Measurements from ENCODE around the gene CEP72. TPM values are rescaled to one million over a fixed set of nuclear protein-coding genes. Genes with fewer than 3 reads are reported as not detected.

The CEP72 gene
- total RNA-seq, 2 experiments from 2014 or later = 27.0 to 28.9 TPM

GRCh38 chr5:609506-609905, 2.6 kb upstream of the CEP72 start:
- Mint-ChIP-seq H3K9me3 (peaks cover 3% of the 10 kb centered on the region), H3K4me1 (ENCODE audit: low read depth) (peaks cover 33% of the 10 kb centered on the region), H3K27me3 (peaks cover 13% of the 10 kb centered on the region), H3K36me3 (ENCODE audit: low read depth) (peaks cover 11% of the 10 kb centered on the region), H3K4me3 (no peak overlapping the region), H3K27ac (no peak overlapping the region)
- intact Hi-C loops (cut with micrococcal nuclease) = no loop called here
- TF ChIP-seq CTCF (IDR thresholded peaks at IDR 0.05) = no peak
- CTCF ChIA-PET = no interaction called here
- DNase-seq (no peak), ATAC-seq (no peak)
- POLR2A ChIA-PET = no interaction called here

- no peak for TF ChIP-seq CTCF (IDR thresholded peaks at IDR 0.05)
- H3K27ac Mint-ChIP-seq = no peak overlapping the region
- H3K9me3 Mint-ChIP-seq = peaks cover 5% of the 10 kb centered on the region
- H3K27me3 Mint-ChIP-seq = peaks cover 13% of the 10 kb centered on the region
- ATAC-seq (no peak), DNase-seq (no peak)
- no peak overlapping the region for H3K4me3 Mint-ChIP-seq
- H3K36me3 Mint-ChIP-seq (ENCODE audit: low read depth) = peaks cover 15% of the 10 kb centered on the region
- intact Hi-C loops (cut with micrococcal nuclease) = loop anchor here (10.0 kb wide), 1 partner anchor 155 kb away; no protein-coding TSS in a partner anchor
- ChIA-PET CTCF (no interaction called here), POLR2A (no interaction called here)
- peaks cover 37% of the 10 kb centered on the region for H3K4me1 Mint-ChIP-seq (ENCODE audit: low read depth)
Observed at GRCh38 chr5:610011-610743, 2.0 kb upstream of the CEP72 start.

- CTCF ChIA-PET = interaction anchor here (0.9 kb wide), 1 partner anchor 82 kb away, joined by 3 read pairs; no protein-coding TSS in a partner anchor
- Mint-ChIP-seq H3K9me3 (peaks cover 8% of the 10 kb centered on the region), H3K36me3 (ENCODE audit: low read depth) (peaks cover 21% of the 10 kb centered on the region), H3K27me3 (peaks cover 11% of the 10 kb centered on the region), H3K4me1 (ENCODE audit: low read depth) (peaks cover 41% of the 10 kb centered on the region), H3K4me3 (peak overlapping the region; percentile 80), H3K27ac (peak overlapping the region; percentile 53)
- no peak for TF ChIP-seq CTCF (IDR thresholded peaks at IDR 0.05)
- DNase-seq = no peak
- ATAC-seq = no peak
- POLR2A ChIA-PET = interaction anchor here (1.3 to 2.4 kb wide), 3 partner anchors 10 to 139 kb away, joined by 3 to 8 read pairs (median 4); no protein-coding TSS in a partner anchor
- intact Hi-C loops (cut with micrococcal nuclease) = loop anchor here (10.0 kb wide), 1 partner anchor 156 kb away; no protein-coding TSS in a partner anchor
Observed at GRCh38 chr5:610744-611730, 1.1 kb upstream of the CEP72 start.

GRCh38 chr5:612498-613424, 621 bp downstream of the CEP72 start:
- H3K27ac Mint-ChIP-seq = peak overlapping the region; percentile 83
- H3K9me3 Mint-ChIP-seq = peaks cover 8% of the 10 kb centered on the region
- H3K4me1 Mint-ChIP-seq (ENCODE audit: low read depth) = peaks cover 42% of the 10 kb centered on the region
- ChIA-PET CTCF (interaction anchor here (0.7 to 2.0 kb wide), 4 partner anchors 10 to 166 kb away, joined by 3 to 12 read pairs (median 4); no protein-coding TSS in a partner anchor), POLR2A (interaction anchor here (1.1 to 2.4 kb wide), 7 partner anchors 9 to 141 kb away, joined by 3 to 8 read pairs (median 4); no protein-coding TSS in a partner anchor)
- peak overlapping the region; percentile 80 for H3K4me3 Mint-ChIP-seq
- intact Hi-C loops (cut with micrococcal nuclease) = loop anchor here (10.0 kb wide), 1 partner anchor 158 kb away; no protein-coding TSS in a partner anchor
- DNase-seq = peak; percentile 45
- no peak for TF ChIP-seq CTCF (IDR thresholded peaks at IDR 0.05)
- H3K27me3 Mint-ChIP-seq = peaks cover 2% of the 10 kb centered on the region
- ATAC-seq = peak; percentile 27
- peaks cover 29% of the 10 kb centered on the region for H3K36me3 Mint-ChIP-seq (ENCODE audit: low read depth)
